GM18505 (cell line): ENCODE results near the gene SUCLG1.
A peak's percentile ranks its signal among the peaks of the same experiment; 100 is the strongest.

Experiments used
- ATAC-seq: cut with Tn5 transposase; IDR thresholded peaks from one replicate; pipeline ENCODE4 v1.9.1; 2021; ENCODE audit not compliant: unreplicated experiment
- POLR2A ChIP-seq: IDR thresholded peaks from 4 replicates; pipeline ENCODE4 v1.6.1; 2011; ENCODE audit warnings: borderline replicate concordance; ENCODE audit not compliant: insufficient read depth, insufficient read length; ENCODE audit errors: extremely low read depth

SUCLG1 gene

GRCh38 chr2:84451579-84451978 is 7.5 kb downstream of the SUCLG1 start:
- ATAC-seq = no peak
- TF ChIP-seq POLR2A = no peak

DNA sequence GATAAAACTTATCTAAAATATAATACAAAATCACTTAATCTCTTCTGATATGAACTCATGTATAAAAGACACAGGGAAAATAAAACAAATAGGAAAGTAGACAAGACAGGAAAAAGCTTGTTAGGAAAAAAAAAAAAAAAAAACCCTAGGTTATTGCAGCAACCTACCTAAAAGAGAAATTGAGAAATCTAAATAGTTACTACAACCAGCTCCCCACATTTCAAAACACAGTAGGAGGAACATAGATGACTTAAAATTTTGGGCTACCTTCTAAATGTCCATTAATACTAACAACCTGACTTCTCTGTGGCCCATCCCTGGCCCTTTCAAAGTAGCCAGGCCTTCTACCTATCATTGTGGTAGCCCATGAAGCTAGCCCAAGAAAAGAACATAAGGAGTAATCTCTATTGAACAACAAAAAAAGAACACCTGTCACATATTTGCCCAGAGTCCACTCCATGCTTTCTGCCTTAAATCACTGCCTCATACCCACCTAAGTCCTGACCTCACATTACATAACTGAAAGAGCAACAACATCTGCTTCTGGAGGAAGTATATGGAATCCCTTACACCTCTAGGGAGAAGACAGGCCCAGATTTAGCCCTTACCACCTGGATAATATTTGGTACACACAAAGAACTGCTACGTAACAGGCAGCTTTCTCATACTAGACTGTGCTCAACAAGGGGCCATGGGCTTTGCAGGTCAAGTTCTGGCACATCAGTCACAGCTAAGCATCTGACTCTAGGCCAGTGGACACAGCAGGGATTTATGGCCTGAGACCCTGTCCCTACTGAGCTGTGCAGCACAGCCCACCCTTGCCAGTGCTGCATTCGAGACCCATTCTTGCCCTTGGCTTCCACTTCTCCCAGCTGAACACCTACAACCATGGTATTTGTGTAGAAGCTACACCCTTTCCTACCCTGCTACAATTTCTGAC is 8.5 kb downstream of the SUCLG1 start:
- no peak for ATAC-seq
- TF ChIP-seq POLR2A = no peak

DNA sequence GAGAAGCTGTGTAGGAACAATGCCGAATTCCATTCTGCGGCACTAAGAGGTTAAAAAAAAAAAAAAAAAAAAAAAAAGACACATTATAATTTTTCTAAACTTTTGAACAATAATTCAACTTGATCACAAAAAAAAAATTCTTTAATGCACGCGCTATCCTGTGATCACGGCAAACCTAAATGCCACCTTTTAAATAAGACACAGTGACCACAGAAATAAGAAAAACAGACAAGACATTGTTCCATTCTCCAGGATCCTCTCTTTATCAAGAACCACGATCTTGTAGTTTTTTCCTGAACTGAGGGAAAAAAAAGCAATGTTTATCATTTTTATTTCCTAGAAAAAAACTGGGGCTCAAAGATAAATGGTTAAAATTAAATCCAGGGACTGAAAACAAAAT is 9.4 kb downstream of the SUCLG1 start:
- no peak for ATAC-seq
- no peak for TF ChIP-seq POLR2A

- TF ChIP-seq POLR2A = no peak
- ATAC-seq = no peak
Measured at GRCh38 chr2:84449055-84449454, 10.0 kb downstream of the SUCLG1 start.

DNA sequence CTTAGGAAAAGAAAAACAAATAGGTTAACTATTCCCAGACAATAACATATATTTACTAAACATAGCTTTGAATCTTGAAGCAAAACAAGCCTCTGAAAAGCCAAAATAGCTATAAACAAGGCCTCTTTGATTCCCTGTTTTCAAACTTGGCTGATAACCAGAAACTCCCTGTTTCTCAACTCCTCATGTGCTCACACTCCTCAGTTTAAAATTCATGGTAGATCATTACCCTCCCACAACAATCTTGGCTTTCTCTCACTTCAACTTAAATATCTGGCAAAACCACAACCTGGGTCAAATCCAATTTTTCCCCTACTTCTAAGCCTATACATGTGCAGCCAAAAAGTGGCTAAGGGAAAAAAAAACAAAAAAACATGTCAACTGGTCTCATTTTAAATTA is 15.6 kb downstream of the SUCLG1 start:
- TF ChIP-seq POLR2A = no peak

GRCh38 chr2:84442888-84443287 is 16.2 kb downstream of the SUCLG1 start:
- no peak for ATAC-seq
- TF ChIP-seq POLR2A = no peak

More for the DNA sequence above, 15.6 kb downstream of the SUCLG1 start:
- ATAC-seq = no peak

GRCh38 chr2:84441505-84441904 is 17.6 kb downstream of the SUCLG1 start:
- ATAC-seq = no peak
- no peak for TF ChIP-seq POLR2A

DNA sequence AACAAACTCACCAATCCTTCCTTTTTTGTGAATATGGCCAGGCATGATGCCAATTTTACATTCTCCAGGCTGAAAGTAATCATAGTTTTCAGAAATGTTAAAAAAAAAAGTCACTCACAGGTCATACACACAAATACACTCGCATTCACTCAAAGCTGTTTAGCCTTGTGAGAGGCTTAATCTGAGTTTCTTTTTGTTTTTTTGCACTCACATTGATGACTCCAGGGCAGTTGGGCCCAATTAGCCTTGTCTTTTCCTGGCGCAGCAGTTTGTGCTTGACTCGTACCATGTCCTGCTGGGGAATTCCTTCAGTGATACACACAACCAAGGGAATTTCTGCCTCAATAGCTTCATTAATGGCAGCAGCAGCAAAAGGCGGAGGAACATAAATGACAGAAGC is 18.0 kb downstream of the SUCLG1 start:
- no peak for TF ChIP-seq POLR2A
- no peak for ATAC-seq

DNA sequence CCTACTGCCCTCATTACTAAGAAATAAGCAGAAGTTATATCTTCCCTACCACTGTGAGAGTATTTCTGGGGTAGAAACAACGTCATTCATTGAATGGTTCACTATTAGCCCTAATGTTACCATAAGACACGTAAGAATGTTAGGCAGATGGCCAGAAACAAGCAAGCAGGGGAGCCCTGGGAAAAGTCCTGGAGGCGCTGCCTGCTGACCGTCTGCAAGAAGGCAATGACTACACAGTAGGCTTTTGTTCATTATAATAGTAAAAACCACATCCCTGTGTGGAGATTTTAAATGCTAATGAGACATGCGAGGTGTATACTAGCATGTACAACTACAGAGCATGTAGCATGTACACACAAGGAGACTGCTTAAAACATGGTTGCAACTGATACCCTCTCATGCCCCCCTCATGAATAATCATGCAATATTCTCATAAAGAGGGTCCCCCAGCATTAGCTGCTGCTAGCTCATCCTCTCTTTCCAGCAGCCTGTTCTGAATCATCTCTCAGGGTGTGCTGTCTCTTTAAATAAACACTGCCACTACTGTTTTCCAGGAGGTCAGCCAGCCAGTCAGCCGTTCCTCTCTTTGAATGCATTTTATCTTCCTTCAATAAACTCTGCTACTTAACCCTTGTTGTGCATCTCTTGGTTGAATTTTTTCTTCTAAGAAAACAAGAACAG is 23.6 kb downstream of the SUCLG1 start:
- TF ChIP-seq POLR2A = no peak

DNA sequence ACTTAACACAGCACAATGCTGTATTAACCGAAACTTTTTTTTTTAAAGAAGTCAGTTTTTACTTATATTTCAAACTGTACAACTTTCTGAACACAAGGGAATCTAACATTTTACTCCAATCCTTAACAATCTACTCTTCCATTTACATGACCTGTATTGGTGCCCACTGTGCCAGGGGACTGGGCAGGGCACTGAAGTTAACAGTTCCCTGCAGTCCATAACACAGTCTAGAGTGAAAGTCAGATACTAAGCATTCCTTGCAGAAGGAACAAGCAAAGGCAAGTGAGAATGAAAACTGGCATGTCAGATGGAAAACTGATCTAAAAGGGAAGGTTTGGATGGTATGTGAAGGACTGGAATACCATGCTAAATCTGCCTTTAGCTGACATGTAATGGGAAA is 29.8 kb downstream of the SUCLG1 start:
- ATAC-seq = no peak
- no peak for TF ChIP-seq POLR2A

More for the DNA sequence above, 23.6 kb downstream of the SUCLG1 start:
- no peak for ATAC-seq

GRCh38 chr2:84427235-84428138 is 31.6 kb downstream of the SUCLG1 start:
- no peak for TF ChIP-seq POLR2A
- ATAC-seq = peak; percentile 44

DNA sequence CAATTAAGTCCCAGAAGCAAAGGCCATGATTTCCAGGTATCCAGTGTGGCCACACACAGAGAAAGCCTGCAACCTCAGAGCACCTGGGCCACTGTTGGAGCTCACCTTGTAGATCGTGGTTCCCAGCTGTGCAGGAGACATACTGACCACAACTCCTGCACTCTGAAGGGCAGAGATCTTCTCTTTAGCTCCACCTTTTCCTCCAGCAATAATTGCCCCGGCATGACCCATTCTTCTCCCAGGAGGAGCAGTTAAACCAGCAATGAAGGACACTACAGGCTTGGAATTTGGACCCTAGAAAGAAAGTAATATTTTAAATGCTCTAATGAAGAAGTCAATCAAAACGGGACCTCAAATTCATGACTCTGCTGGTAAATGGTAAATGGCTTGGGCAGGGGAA is 33.8 kb downstream of the SUCLG1 start:
- ATAC-seq = no peak
- no peak for TF ChIP-seq POLR2A

- no peak for TF ChIP-seq POLR2A
- no peak for ATAC-seq
Measured at GRCh38 chr2:84424152-84424551, 34.9 kb downstream of the SUCLG1 start.
